ENCODE measurements around the gene AMN.

The AMN gene

DNA sequence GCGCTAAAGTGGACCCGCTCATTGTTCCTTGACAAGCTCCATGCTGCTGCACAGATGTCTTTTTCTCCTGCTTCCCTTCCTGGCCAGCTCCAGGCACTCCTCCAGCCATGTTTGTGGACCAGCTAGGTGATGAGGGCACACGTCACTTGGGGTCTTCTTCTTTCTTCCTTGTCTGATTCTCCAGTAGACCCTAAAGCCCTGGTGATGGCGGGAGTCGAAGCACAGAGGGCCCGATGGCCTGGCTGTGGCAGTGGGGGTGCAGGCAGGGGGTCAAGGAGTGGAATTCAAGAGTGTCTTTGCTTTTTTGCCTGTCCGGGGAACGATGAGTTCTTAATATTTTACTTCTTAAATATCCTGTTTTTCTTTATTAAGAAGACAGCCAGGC is 23.0 kb upstream of the AMN start:
- DNase-seq (ENCODE audit: low read depth): no peak

GRCh38 chr14:102900631-102901571 is 21.6 kb upstream of the AMN start:
- no peak for DNase-seq (ENCODE audit: low read depth)

GRCh38 chr14:102901633-102902032 is 20.8 kb upstream of the AMN start:
- DNase-seq (ENCODE audit: low read depth): no peak

GRCh38 chr14:102902086-102902485 is 20.4 kb upstream of the AMN start:
- DNase-seq (ENCODE audit: low read depth): no peak

GRCh38 chr14:102902523-102903247 is 19.8 kb upstream of the AMN start:
- no peak for DNase-seq (ENCODE audit: low read depth)

DNA sequence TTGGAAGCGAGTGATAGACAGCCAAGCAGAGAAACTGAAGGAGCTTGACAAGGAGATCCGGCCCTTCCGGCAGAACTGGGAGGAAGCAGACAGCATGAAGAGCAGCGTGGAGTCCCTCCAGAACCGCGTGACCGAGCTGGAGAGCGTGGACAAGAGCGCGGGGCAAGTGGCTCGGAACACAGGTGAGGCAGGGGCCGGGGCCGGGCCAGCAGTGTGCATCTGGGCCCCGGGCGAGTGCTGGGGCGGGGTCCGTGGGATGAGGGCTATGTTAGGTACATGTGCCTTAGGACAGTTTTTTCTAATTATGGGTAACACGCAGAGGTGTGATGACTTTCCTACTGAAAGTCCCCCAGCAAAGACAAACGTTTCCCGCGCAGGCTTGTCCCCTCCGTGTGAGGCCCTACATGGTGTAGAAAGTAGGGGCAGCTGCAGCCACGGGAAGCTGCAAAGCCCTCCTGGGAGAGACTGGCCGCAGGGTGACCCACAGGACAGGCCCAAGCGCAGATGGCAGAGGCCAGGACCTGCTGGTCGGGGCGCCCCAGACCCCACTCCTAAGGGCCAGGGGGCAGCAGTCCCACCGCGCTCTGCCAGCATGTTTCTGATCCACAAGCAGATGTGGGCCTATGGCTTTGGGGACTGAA is 19.1 kb upstream of the AMN start:
- no peak for DNase-seq (ENCODE audit: low read depth)

- no peak for DNase-seq (ENCODE audit: low read depth)
Measured at GRCh38 chr14:102903889-102904512, 18.5 kb upstream of the AMN start.

DNA sequence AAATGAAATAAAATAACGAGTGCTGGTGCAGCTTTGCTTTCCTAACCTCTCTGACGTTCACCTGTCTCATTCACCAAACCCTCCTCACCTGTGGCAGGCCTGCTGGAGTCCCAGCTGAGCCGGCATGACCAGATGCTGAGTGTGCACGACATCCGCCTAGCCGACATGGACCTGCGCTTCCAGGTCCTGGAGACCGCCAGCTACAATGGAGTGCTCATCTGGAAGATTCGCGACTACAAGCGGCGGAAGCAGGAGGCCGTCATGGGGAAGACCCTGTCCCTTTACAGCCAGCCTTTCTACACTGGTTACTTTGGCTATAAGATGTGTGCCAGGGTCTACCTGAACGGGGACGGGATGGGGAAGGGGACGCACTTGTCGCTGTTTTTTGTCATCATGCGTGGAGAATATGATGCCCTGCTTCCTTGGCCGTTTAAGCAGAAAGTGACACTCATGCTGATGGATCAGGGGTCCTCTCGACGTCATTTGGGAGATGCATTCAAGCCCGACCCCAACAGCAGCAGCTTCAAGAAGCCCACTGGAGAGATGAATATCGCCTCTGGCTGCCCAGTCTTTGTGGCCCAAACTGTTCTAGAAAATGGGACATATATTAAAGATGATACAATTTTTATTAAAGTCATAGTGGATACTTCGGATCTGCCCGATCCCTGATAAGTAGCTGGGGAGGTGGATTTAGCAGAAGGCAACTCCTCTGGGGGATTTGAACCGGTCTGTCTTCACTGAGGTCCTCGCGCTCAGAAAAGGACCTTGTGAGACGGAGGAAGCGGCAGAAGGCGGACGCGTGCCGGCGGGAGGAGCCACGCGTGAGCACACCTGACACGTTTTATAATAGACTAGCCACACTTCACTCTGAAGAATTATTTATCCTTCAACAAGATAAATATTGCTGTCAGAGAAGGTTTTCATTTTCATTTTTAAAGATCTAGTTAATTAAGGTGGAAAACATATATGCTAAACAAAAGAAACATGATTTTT is 17.1 kb upstream of the AMN start:
- no peak for DNase-seq (ENCODE audit: low read depth)

- DNase-seq (ENCODE audit: low read depth): no peak
Measured at GRCh38 chr14:102906616-102907302, 15.7 kb upstream of the AMN start.

DNA sequence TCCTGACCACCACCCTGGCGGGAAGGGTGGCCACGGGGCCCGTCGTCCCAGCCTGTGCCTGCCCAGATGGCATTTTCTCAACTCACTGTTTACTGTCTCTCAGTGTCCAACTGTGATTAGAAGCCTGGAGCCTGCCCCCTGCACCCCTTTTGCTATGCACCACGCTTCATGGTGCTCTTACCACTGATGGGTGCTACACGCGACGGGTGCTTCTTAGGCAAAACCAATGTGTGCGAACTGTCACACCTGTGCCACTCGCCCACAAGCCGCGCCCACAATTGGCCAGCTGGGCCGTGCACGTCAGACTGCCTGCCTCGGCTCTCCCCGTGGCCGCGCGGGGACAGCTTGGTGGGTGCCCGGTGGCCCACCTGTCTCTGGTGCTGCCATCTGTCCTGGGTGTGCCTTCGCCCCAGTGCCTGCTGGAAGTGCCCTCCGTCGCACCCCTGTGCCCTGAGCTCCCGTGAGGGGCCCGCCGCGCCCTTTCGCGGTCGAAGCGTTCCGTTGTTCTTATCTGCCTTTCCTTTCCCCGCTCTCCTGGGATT is 15.1 kb upstream of the AMN start:
- no peak for DNase-seq (ENCODE audit: low read depth)

- no peak for DNase-seq (ENCODE audit: low read depth)
Measured at GRCh38 chr14:102907980-102908730, 14.3 kb upstream of the AMN start.

DNA sequence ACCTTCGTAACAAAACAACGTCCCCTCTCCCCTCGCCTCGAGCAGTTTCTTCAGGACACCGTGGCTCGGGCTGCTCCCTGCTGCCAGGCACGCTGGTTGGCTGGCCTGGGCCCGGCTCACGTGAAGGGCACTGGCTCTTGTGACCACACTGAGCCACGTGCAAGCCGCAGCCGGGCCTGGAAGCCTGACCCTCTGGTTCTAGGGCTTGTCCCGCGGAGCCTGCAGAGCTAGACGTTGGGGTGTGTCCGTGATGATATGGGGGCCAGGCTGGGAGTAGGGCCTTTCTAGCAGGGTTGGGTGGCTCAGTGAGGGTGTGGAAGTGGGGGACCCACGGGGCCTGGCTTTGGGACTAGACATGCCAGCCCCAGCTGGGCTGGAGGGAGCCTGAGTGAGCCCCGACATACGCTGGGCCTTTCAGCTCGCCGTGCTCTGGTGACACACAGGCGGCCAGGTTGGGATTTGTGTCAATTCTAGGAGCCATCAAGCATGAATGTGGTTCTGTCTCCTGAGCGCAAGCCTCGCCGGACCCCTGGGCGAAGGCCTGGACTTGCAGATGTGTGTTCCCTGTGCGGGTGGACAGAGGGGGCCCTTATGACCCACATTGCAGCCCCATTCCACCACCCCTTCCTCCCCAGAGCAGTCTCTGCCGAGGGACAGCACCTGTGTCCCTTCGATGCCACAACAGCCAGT is 13.6 kb upstream of the AMN start:
- no peak for DNase-seq (ENCODE audit: low read depth)

DNA sequence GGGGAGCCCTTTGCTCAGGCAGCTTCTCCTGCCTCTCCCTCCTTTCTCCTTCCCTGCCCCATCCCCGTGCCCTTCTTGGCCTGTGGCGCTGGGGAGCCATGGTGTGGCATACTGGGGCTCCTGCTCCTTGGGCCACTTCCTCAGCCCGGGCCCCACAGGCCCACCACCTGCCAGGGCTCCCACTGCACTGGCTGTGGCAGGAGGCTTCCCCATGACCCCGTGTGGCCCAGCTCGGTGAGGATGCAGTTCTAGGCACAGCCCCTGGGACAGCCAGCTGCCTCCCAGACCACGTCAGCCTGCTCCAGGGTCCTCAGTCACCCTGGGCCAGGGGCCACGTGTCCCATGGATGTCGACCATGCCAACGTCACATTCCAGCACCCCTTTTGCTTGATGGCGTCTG is 13.0 kb upstream of the AMN start:
- no peak for DNase-seq (ENCODE audit: low read depth)

DNA sequence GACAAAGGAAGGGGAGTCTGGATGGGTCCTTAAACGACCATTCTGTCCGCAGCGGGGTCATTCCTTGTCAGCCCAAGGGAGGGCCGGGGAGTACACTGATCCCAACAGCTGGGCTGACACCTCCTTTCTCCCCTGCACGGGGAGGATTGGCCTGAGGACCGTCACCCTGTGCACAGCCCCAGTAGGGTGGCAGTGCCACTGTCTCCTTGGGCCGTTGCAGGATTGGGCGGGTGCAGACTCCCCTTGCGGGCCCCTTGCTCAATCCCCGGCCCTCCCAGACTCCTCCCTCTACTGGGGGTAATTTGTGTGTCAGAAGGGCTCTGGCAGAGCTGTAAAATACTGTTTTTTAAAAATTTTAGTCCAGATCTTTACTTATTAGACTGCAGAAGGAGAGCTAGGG is 12.6 kb upstream of the AMN start:
- DNase-seq (ENCODE audit: low read depth): no peak

DNA sequence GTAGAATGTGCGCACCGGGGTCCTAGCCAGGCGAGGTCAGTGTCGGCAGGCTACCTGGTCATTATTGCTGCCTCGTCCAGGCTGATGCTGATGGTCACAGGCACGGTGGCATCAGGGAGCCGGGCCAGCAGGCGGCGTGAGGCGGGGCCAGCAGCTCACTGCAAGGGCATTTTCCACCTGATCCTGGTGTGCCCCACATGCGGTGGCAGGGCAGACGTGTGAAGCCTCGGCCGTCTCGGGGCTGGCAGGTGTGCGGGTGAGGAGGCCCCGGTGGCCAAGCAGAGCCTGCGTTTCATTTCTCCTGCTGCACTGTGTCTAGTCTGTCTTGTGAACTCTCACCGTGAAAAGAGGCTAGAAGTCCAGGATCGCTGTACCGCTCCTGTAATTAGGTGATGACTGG is 12.0 kb upstream of the AMN start:
- DNase-seq (ENCODE audit: low read depth): no peak

DNA sequence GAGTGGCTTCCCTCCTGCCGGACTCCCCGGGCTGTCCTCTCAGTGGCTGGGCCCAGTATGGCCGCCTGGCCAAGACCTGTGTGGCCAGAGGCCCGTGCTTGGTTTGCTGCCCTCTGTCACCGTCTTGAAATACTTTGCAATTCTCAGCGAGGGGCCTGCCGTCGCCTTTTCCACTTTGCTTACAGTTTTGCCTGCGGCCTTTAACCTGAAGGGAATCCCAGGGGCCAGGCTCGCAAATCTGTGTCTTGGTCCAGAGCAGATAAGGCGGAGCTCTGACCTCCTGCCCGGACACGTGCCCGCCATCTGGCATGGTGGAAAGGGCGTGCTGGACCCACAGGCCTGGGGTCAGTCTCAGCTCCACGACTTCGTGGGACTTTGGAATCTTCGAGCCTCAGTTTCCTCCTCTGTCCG is 10.9 kb upstream of the AMN start:
- no peak for DNase-seq (ENCODE audit: low read depth)

GRCh38 chr14:102911991-102912761 is 10.3 kb upstream of the AMN start:
- no peak for DNase-seq (ENCODE audit: low read depth)

Measured in stromal cell of bone marrow (primary cell).